HG03159 (cell line): ENCODE measurements around the gene WDHD1.
"Not testable (repeated sequence)": the region's sequence is repeated elsewhere in the genome, so short reads cannot be mapped to it uniquely, and the experiment has no call there.

Experiments used
- ATAC-seq: cut with Tn5 transposase; IDR thresholded peaks from one replicate; pipeline ENCODE4 v1.9.1; 2021; ENCODE audit warnings: mild to moderate bottlenecking, moderate library complexity; ENCODE audit not compliant: unreplicated experiment

WDHD1 gene

GRCh38 chr14:55051165-55051422 lies 24.2 kb upstream of the WDHD1 start:
- ATAC-seq, result peak; percentile 32

DNA sequence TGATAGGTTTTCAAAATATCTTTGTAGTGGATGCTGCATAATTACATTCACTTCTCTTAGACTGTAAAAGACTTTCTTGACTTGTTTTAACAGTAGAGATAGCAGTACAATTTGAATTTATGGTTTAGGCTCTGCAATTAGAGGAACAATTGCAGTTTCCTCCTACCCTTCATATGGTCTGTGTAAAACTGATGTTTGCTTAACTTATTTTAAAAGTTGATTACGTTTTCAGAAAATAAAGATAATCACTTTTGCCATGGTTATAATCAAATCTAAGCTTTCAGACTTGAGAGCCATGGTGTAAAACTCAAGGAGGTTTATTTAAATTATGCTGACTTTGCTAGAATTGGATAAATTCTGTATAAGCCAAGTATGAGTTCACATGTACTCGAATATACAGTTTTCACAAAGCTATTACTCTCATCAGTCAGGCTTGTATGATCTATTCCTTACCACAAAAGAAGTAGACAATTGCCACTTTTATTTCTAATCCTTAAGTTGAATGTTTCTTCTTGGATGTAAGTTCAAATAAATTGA lies 22.1 kb upstream of the WDHD1 start:
- no peak for ATAC-seq

DNA sequence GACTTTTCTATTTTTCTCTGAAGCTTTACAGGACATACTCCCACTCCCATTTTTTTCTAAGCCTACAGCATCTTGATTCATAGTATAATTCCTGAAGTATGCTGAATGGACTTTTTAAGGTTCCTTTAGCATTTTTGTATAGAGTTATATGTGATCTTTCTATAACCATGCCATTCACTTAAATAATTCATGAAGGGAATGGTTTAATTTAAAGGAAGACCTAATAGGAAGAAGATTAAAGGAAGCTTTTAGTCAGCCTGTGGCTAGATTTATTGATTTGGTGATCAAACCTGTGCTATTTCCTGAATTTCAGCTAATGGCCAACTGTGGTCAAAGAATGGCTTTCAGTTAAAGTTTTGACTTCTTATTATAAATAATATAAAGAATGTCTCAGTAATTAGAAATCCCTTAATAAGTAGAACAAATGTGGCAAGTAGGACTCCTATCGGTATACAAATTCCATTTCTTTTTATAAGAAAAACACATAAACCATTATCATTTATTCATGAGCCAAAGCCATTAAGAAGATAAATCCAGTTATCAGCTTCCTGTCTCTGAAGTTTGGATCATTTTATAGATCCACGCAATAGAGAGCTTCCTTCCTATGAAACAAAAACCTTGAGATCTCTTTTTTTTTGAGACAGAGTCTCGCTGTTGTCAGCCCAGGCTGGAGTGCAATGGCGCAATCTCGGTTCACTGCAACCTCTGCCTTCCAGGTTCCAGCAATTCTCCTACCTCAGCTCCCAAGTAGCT lies 20.6 kb upstream of the WDHD1 start:
- no peak for ATAC-seq

GRCh38 chr14:55045087-55045486 lies 18.2 kb upstream of the WDHD1 start:
- no peak for ATAC-seq

DNA sequence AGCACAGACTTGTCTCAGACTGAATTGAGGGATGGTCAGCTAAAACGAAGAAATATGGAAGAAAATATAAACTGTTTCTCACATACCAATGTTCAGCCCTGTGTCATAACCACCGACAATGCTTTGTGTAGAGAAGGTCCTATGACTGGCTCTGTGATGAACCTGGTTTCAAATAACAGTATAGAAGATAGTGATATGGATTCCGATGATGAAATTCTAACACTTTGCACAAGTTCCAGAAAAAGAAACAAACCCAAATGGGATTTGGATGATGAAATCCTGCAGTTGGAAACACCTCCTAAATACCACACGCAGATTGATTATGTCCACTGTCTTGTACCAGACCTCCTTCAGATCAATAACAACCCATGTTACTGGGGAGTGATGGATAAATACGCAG lies 16.6 kb upstream of the WDHD1 start:
- ATAC-seq, result no peak

GRCh38 chr14:55038708-55039107 lies 11.8 kb upstream of the WDHD1 start:
- ATAC-seq, result no peak

GRCh38 chr14:55037995-55038394 lies 11.1 kb upstream of the WDHD1 start:
- not testable (repeated sequence) for ATAC-seq

- ATAC-seq, result no peak
Measured at GRCh38 chr14:55031190-55031589, 4.3 kb upstream of the WDHD1 start.

DNA sequence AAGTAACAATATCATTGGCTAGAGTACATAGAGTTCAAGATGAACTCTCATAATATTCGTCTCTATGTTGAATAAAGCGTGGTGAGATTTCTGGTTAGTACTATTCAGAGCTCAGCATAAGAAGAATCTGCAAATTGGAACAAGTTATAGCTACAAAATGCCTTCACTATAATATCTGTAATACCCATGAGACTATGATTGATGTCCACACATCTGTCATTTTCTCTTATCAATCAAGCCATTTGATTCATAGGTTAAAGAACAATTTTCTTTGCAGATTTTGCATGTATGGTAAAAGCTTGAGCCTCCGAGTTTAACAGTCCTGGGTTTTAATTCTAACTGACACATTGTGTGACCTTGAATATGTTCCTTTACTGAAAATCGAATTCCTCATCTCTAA lies 1.6 kb upstream of the WDHD1 start:
- no peak for ATAC-seq

GRCh38 chr14:55028066-55028465 lies 1.2 kb upstream of the WDHD1 start:
- no peak for ATAC-seq

- ATAC-seq, result no peak
Measured at GRCh38 chr14:55026441-55026792, 482 bp downstream of the WDHD1 start.

DNA sequence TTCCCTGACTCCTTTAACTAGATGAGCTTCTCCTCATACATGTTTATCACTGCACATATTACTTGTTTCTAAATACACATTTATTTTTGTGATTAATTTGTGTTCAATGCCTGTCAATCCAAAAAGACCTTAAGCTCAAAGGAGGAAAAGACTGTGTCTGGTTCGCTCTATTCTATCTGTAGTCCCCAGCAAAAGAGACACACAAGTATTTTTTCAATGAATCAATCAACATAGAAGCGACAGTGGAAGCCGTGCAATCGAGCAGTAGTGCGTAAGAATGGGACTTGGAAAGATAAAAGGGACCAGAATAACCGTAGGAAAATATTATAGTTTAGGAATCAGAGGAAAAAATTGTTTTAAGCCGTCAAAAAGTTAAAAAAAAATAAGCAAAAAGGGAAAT lies 951 bp downstream of the WDHD1 start:
- ATAC-seq, result no peak

DNA sequence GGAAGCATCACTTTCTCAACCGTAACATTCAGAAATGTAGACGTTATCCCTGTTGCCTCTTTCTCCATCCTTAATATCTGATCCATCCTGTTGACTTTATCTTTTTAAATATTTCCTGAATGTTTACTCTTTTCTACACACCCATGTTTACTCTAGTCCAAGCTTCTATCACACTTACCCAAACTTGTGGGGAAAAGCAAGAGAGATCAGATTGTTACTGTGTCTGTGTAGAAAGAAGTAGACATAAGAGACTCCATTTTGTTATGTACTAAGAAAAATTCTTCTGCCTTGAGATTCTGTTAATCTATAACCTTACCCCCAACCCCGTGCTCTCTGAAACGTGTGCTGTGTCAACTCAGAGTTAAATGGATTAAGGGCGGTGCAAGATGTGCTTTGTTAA lies 2.5 kb downstream of the WDHD1 start:
- not testable (repeated sequence) for ATAC-seq

- no peak for ATAC-seq
Measured at GRCh38 chr14:55019968-55020554, 6.8 kb downstream of the WDHD1 start.

- ATAC-seq, result no peak
Measured at GRCh38 chr14:55015006-55015405, 11.9 kb downstream of the WDHD1 start.

GRCh38 chr14:55005071-55005470 lies 21.8 kb downstream of the WDHD1 start:
- ATAC-seq, result no peak

- ATAC-seq, result no peak
Measured at GRCh38 chr14:55000381-55000780, 26.5 kb downstream of the WDHD1 start.

GRCh38 chr14:54985156-54985555 lies 41.7 kb downstream of the WDHD1 start:
- no peak for ATAC-seq

DNA sequence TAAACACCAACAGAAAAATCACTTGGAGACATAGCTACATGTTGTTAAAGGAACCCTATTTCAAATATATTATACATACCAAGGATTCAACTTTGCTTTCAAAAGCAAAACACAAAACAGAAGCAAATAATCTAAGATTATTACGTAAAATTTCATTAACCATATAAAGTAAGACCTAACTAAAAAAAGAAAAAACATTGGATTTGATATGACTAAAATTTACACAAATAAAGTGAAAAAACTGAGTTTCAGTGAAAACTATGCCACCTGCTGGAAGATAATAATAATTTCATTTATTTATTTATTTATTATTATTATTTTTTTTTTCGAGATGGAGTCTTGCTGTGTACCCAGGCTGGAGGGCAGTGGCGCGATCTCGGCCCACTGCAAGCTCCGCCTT lies 45.2 kb downstream of the WDHD1 start:
- ATAC-seq, result no peak

DNA sequence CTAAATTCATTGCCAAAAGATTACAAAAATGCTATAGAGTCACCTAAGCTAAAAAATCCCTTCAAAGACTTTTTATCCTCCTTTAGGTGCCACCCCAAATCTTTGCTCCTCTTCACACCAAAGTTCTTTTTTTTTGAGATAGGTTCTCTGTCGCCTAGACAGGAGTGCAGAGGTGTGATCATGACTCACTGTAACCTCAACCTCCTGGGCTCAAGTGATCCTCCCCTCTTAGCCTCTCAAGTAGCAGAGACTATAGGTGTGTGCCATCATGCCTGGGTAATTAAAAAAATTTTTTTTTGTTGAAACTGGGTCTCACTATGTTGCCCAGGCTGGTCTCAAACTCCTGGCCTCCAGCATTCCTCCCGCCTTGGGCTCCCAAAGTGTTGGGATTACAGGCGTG lies 47.9 kb downstream of the WDHD1 start:
- ATAC-seq, result no peak

GRCh38 chr14:54976316-54976715 lies 50.6 kb downstream of the WDHD1 start:
- ATAC-seq, result no peak

GRCh38 chr14:54975856-54976255 lies 51.0 kb downstream of the WDHD1 start:
- ATAC-seq, result no peak
